Stimulated activated CD8-positive, alpha-beta memory T cell treated with anti-CD3 and anti-CD28 coated beads, Interleukin-4, amount 100 ng/mL, for 48 hours (primary cell): Measurements from ENCODE around the gene CP.

Source experiments
- DNase-seq: peaks from one replicate; pipeline ENCODE4 v3.0.0-alpha.2; 2020

Gene CP

GRCh38 chr3:149179220-149179619, 42.4 kb downstream of the CP start:
- no peak for DNase-seq

GRCh38 chr3:149177122-149177521, 44.5 kb downstream of the CP start:
- DNase-seq = no peak

GRCh38 chr3:149174901-149175300, 46.7 kb downstream of the CP start:
- DNase-seq = no peak

- DNase-seq = no peak
Measured at GRCh38 chr3:149170672-149171071, 51.0 kb downstream of the CP start.

GRCh38 chr3:149167898-149168297, 53.7 kb downstream of the CP start:
- DNase-seq = no peak

- no peak for DNase-seq
Measured at GRCh38 chr3:149163066-149163465, 58.6 kb downstream of the CP start.

GRCh38 chr3:149162007-149162406, 59.6 kb downstream of the CP start:
- no peak for DNase-seq

- DNase-seq = no peak
Measured at GRCh38 chr3:149160754-149161300, 60.8 kb downstream of the CP start.

- DNase-seq = no peak
Measured at GRCh38 chr3:149153402-149153801, 68.2 kb downstream of the CP start.

- peak; percentile 36 for DNase-seq
Measured at GRCh38 chr3:149152420-149152819, 69.2 kb downstream of the CP start.

- DNase-seq = no peak
Measured at GRCh38 chr3:149151843-149152242, 69.8 kb downstream of the CP start.

- DNase-seq = no peak
Measured at GRCh38 chr3:149150436-149150835, 71.2 kb downstream of the CP start.

GRCh38 chr3:149145974-149146373, 75.7 kb downstream of the CP start:
- DNase-seq = no peak

- DNase-seq = no peak
Measured at GRCh38 chr3:149145356-149145755, 76.3 kb downstream of the CP start.

- no peak for DNase-seq
Measured at GRCh38 chr3:149142682-149143081, 78.9 kb downstream of the CP start.

GRCh38 chr3:149134575-149134974, 87.1 kb downstream of the CP start:
- DNase-seq = no peak

- DNase-seq = no peak
Measured at GRCh38 chr3:149131589-149131988, 90.0 kb downstream of the CP start.

- DNase-seq = peak; percentile 87
Measured at GRCh38 chr3:149129326-149130205, 92.1 kb downstream of the CP start, which contains the start of gene HPS3. Gene HPS3, plus strand, starts transcription at chr3:149129638. Its CDS starts 86 bp downstream, at chr3:149129724.

- no peak for DNase-seq
Measured at GRCh38 chr3:149128821-149129220, 92.8 kb downstream of the CP start.

GRCh38 chr3:149122721-149123578, 98.7 kb downstream of the CP start:
- DNase-seq = no peak
